HL-60 (cell line): ENCODE results near the gene SLC16A10.

Experiments
- DNase-seq, 2 experiments: peaks; one replicate each; pipeline ENCODE4 v3.0.0-alpha.2; 2010 to 2020; ENCODE audit warnings: low read depth in 1 of 2, low spot score in 1 of 2
- H3K27ac ChIP-seq: fragments of 250-450 bp; sonication (Bioruptor Pico); replicated peaks from 2 replicates; pipeline ENCODE4 v1.5.1; 2020; ENCODE audit warnings: mild to moderate bottlenecking, moderate library complexity
- H3K27me3 ChIP-seq: fragments of 250-450 bp; sonication (Bioruptor Pico); 2 replicates; pipeline ENCODE4 v1.5.1; 2021; ENCODE audit warnings: mild to moderate bottlenecking, moderate library complexity; ENCODE audit not compliant: insufficient read depth, poor library complexity, severe bottlenecking
- H3K4me3 ChIP-seq: replicated peaks from 2 replicates; pipeline ENCODE4 v1.5.1; 2011; ENCODE audit warnings: mild to moderate bottlenecking, control low read depth, low read length; ENCODE audit not compliant: insufficient read depth
- CTCF ChIP-seq: IDR thresholded peaks from one replicate; pipeline ENCODE4 v1.5.1; 2011; ENCODE audit warnings: low read length, control low read depth, inconsistent platforms; ENCODE audit not compliant: insufficient read depth
- GABPA ChIP-seq: IDR thresholded peaks from 2 replicates; pipeline ENCODE4 v1.6.1; 2012; ENCODE audit warnings: low read depth
- POLR2AphosphoS5 ChIP-seq: IDR thresholded peaks from 2 replicates; pipeline ENCODE4 v1.6.1; 2012; ENCODE audit warnings: low read depth
- SPI1 ChIP-seq: IDR thresholded peaks from 2 replicates; pipeline ENCODE4 v1.6.1; 2012; ENCODE audit warnings: low read depth, mild to moderate bottlenecking, borderline replicate concordance
- TF ChIP-seq, protein P1 (sequence below): IDR thresholded peaks from 2 replicates; pipeline ENCODE4 v1.6.1; 2012; ENCODE audit warnings: low read depth; ENCODE audit not compliant: insufficient replicate concordance

SLC16A10 gene

DNA sequence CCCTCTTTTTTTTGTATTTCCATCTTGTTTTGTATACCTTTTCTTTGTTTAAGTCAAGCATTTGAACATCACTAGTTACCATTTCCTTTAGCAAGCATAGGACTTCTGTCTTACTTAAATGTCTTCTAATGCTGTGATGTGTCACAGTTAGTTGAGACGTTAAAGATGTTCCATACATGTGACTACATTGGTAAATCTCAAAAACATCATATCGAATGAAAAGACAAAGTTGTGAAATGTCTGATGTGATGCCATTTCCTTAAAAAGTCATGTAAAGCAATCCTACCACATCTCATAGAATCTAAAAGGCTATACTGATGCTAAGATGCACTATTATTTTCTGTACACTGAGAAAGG lies 26.8 kb downstream of the SLC16A10 start:
- no peak overlapping the region for H3K27ac ChIP-seq
- DNase-seq: no peak
- TF ChIP-seq SPI1 (no peak), POLR2AphosphoS5 (no peak), GABPA (no peak), CTCF (no peak)
- TF ChIP-seq, protein P1, sequence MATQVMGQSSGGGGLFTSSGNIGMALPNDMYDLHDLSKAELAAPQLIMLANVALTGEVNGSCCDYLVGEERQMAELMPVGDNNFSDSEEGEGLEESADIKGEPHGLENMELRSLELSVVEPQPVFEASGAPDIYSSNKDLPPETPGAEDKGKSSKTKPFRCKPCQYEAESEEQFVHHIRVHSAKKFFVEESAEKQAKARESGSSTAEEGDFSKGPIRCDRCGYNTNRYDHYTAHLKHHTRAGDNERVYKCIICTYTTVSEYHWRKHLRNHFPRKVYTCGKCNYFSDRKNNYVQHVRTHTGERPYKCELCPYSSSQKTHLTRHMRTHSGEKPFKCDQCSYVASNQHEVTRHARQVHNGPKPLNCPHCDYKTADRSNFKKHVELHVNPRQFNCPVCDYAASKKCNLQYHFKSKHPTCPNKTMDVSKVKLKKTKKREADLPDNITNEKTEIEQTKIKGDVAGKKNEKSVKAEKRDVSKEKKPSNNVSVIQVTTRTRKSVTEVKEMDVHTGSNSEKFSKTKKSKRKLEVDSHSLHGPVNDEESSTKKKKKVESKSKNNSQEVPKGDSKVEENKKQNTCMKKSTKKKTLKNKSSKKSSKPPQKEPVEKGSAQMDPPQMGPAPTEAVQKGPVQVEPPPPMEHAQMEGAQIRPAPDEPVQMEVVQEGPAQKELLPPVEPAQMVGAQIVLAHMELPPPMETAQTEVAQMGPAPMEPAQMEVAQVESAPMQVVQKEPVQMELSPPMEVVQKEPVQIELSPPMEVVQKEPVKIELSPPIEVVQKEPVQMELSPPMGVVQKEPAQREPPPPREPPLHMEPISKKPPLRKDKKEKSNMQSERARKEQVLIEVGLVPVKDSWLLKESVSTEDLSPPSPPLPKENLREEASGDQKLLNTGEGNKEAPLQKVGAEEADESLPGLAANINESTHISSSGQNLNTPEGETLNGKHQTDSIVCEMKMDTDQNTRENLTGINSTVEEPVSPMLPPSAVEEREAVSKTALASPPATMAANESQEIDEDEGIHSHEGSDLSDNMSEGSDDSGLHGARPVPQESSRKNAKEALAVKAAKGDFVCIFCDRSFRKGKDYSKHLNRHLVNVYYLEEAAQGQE: no peak
- no peak overlapping the region for H3K4me3 ChIP-seq
- H3K27me3 ChIP-seq: no peaks in the 10 kb centered on the region

DNA sequence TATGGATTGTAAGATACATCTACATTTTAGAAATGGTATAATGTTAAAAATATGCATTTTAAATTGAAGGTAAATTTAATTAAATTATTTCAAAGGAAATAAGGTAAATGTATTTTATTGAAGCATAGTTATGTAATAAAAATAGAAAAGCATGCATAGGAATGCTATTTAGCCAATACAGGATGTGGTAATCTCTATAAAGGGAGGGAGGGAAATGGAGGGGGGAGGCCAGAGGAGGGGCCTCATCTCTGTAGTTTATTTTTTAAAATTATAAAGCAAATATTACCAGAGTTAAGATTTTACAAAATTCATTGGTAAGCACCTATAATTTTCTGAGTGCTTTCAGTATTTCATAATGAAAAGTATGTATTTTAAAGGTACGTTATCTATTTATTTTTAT lies 27.2 kb downstream of the SLC16A10 start:
- no peaks in the 10 kb centered on the region for H3K27me3 ChIP-seq
- H3K4me3 ChIP-seq: no peak overlapping the region
- no peak for DNase-seq
- H3K27ac ChIP-seq: no peak overlapping the region
- TF ChIP-seq CTCF: no peak

- no peaks in the 10 kb centered on the region for H3K27me3 ChIP-seq
- no peak overlapping the region for H3K4me3 ChIP-seq
- DNase-seq: no peak
- H3K27ac ChIP-seq: no peak overlapping the region
- TF ChIP-seq POLR2AphosphoS5 (no peak), GABPA (no peak), SPI1 (no peak), CTCF (no peak)
- TF ChIP-seq, protein P1: no peak
These were observed 31.5 kb downstream of the SLC16A10 start for GRCh38 chr6:111118826-111119225.

GRCh38 chr6:111119571-111120329 lies 32.4 kb downstream of the SLC16A10 start:
- Histone ChIP-seq H3K27me3 (no peaks in the 10 kb centered on the region), H3K27ac (no peak overlapping the region), H3K4me3 (no peak overlapping the region)
- DNase-seq: no peak
- TF ChIP-seq SPI1 (no peak), CTCF (no peak), GABPA (no peak), POLR2AphosphoS5 (no peak)
- TF ChIP-seq, protein P1: no peak
